HFF-Myc (cell line): ENCODE data around the gene PDXDC1.
"Not testable (repeated sequence)": the region's sequence is repeated elsewhere in the genome, so short reads cannot be mapped to it uniquely, and the experiment has no call there.

Source experiments
- DNase-seq: peaks from one replicate; pipeline ENCODE4 v3.0.0-alpha.2; 2011; ENCODE audit warnings: low read depth; ENCODE audit errors: extremely low read depth
- H3K4me3 ChIP-seq: replicated peaks from 2 replicates; pipeline ENCODE4 v1.5.1; 2011; ENCODE audit warnings: low read depth, mild to moderate bottlenecking, control low read depth, low read length
- TF ChIP-seq, protein P1 (sequence below): IDR thresholded peaks from 2 replicates; pipeline ENCODE4 v1.5.1; 2012; ENCODE audit warnings: mild to moderate bottlenecking, low read depth, low read length, control low read depth; ENCODE audit errors: missing control alignments

Gene PDXDC1

DNA sequence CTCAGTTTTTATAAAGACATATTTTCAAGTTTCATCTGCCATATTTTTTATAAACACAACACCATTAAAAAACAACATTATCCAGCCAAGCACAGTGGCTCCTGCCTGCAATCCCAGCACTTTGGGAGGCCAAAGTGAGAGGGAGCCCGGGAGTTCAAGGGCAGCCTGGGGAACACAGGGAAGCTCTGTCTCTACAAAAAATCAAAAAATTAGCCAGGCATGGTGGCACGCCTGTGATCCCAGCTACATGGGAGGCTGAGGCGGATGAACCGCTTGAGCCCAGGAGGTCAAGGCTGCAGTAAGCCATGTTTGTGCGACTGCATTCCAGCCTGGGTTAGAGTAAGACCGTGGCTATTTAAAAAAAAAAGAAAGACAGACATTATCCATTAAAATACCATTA lies 98.3 kb downstream of the PDXDC1 start:
- H3K4me3 ChIP-seq: no peak overlapping the region
- DNase-seq: no peak
- TF ChIP-seq, protein P1, sequence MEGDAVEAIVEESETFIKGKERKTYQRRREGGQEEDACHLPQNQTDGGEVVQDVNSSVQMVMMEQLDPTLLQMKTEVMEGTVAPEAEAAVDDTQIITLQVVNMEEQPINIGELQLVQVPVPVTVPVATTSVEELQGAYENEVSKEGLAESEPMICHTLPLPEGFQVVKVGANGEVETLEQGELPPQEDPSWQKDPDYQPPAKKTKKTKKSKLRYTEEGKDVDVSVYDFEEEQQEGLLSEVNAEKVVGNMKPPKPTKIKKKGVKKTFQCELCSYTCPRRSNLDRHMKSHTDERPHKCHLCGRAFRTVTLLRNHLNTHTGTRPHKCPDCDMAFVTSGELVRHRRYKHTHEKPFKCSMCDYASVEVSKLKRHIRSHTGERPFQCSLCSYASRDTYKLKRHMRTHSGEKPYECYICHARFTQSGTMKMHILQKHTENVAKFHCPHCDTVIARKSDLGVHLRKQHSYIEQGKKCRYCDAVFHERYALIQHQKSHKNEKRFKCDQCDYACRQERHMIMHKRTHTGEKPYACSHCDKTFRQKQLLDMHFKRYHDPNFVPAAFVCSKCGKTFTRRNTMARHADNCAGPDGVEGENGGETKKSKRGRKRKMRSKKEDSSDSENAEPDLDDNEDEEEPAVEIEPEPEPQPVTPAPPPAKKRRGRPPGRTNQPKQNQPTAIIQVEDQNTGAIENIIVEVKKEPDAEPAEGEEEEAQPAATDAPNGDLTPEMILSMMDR: no peak

DNA sequence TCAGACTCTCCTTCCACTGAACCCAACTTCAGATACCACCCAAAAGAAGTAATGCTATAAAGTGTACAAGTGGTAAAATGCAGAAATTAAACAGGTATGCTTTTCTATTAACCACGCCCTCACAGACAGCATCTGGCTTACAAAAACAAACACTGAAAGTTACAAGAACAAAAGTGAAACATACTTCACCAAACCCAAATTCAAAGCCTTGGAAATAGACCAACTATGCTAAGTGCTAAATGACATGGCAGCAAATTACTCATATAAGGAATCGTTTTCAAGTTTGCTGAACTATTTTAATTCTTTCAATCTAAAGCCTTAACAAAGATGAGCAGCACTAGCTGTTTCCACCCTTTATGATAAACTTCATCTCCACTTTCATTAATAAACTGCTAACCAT lies 101.3 kb downstream of the PDXDC1 start:
- DNase-seq, H3K4me3 ChIP-seq: not testable (repeated sequence)

DNA sequence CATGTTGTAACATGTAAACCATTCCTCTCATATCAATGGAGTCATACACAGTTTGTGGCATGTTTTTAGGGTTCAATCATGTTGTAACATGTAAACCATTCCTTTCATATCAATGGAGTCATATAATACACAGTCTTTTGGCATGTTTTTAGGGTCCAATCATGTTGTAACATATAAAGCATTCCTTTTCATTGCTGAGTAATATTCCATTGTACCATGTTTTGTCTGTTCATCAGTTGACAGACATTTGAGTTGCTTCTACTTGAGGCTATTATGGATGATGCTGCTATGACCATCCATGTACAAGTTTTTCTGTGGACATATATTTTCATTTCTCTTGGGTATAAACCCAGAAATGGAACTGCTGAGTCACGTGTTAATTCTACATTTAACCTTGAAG lies 106.1 kb downstream of the PDXDC1 start:
- DNase-seq, H3K4me3 ChIP-seq: not testable (repeated sequence)

DNA sequence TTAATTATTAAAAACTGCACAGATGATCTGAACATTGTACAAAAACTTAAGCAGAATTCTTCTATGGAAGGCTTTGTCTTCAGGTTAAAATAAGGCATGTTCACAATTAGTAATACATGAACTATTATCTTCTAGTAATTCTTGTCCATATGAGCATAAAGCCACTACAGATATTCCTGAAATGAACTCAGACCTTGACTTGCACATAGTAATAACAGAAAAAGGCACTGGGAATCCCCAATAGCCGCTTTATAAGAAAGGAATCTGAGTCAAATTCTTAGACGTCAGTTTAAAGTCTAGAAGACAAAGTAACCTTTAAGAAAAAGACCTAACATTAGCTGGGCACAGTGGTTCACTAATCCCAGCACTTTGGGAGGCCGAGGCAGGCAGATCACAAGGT lies 108.0 kb downstream of the PDXDC1 start:
- DNase-seq, H3K4me3 ChIP-seq: not testable (repeated sequence)

DNA sequence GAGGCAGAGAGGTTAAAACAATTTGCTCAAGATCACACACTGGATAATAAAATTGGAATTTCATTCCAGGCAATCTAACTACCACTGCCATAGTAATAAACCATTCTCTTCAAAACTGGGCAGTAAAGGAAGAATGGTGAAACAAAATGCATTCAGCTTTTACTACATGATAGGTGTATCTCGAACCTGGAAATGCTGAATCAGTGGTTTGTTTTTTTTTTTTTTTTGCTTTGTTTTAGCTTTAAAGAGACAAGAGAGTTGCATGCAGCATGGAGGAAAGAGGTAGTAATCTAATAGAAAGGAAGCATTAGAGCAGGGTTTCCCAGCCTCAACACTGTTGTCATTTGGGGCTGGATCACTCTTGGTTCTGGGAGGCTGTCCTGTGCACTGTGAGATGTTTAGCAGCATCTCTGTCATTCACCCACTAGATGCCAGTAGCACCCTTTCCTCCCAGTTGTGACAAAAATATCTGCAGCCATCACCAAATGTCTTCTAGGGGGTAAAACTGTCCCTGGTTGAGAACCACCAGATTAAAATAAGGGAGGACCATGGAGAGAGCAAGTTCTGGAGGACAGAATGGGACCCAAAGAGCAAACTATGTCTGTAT lies 115.9 kb downstream of the PDXDC1 start:
- not testable (repeated sequence) for H3K4me3 ChIP-seq, DNase-seq

DNA sequence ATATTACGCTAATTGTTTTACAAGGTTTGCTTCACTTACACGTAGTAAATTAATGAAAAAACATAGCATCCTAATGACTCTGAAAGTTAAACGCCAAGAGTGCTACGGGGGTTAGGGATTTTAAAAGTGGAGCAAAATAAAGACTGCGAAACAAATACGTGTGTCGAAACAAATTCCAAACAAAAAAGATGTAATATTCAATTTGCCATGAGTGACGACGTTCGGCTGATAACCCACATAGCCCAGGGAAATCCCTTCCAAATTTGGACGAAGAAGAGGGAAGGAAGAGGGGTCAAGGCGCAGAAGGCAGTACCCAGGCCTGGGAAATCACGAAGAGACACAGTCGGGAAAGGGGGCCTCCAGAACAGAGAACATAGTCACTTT lies 118.7 kb downstream of the PDXDC1 start:
- H3K4me3 ChIP-seq: peak overlapping the region; percentile 67
- not testable (repeated sequence) for DNase-seq

DNA sequence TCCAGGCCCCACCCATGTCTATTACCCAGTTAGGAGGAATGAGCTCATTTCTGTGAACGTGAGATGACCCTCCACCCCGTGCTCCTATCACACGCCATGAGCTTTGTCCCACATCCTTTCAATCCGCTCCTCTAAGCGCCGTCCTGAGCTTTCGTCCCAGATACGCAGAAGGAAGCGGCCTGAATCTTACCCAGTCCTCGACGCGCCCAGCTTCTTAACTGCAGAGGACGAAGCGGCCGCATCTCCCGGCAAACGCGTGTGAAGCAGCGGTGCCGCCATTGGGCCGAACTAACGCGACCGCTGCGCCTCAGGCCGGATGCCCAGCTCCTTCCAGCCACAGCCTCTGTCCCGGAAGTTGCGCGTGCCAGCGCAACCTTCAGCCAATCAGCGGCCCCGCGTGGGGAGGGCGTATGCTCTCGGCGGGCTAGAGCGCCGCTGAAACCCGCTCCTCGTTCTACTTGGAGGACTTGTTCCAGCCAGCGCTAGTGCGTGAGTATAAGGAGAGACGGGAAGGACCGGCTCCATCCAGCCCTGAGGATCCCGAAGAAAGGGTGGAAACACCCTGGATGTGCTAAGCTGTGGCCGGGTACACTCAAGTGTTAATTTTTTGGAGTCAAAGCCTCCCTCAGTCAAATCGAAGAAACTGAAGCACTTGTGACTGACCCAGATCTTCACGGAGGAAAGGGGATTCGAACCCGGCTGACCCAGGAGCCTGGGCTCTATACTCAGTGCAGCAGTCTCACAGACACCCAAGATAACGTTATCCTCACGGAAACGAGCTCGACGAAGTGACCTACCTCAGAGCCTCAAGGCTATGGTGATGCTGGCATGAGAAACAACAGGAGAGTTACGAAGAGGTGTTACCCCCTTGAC lies 119.4 kb downstream of the PDXDC1 start, which contains the start of gene RRN3:
TSS of gene RRN3 (minus strand) at position 318 of the 873 bp plus-strand sequence. CDS start at position 279, 39 bp downstream.
- peak; percentile 80 for DNase-seq
- H3K4me3 ChIP-seq: peak within 1 kb of the TSS; percentile 67

DNA sequence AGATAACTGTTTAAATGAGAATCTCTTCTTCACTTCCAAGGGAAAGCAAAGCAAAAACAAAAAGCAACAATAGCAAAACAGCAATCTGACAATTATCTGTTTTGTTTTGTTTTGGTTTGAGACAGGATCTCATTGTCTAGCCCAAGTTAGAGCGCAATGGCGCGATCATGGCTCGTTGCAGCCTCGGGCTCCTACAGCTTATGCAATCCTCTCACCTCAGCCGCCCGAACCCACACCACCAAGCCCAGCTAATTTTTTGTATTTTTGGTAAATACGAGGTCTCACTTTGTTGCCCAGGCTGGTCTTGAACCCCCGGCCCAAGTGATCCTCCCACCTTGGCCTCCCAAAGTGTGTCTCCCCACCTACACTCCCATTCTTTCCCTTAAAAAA lies 121.8 kb downstream of the PDXDC1 start:
- H3K4me3 ChIP-seq, DNase-seq: not testable (repeated sequence)

DNA sequence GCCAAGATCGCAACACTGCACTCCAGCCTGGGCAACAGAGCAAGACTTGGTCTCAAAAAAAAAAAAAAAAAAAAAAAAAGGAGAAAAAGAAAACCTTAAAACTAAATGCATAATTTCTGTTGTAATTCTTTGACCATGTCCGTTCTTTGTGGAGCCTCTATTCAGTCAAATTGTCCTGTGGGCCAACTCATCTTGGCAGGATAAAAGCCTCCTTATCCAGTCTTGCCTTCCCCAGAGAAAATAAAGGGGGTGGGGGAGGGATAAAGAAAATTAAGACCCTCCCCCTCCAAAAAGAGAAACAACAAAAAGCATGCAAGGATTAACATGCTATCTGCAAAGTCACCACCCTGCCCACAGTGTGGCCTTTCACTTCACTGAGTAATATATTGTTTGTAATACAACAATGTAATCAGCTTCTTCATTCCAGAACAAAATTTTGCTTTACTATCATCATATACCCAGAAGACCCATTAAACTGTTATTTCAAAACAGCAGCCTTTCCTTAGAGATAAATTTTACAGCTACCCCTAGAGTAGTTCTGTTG lies 124.6 kb downstream of the PDXDC1 start:
- DNase-seq, H3K4me3 ChIP-seq: not testable (repeated sequence)

DNA sequence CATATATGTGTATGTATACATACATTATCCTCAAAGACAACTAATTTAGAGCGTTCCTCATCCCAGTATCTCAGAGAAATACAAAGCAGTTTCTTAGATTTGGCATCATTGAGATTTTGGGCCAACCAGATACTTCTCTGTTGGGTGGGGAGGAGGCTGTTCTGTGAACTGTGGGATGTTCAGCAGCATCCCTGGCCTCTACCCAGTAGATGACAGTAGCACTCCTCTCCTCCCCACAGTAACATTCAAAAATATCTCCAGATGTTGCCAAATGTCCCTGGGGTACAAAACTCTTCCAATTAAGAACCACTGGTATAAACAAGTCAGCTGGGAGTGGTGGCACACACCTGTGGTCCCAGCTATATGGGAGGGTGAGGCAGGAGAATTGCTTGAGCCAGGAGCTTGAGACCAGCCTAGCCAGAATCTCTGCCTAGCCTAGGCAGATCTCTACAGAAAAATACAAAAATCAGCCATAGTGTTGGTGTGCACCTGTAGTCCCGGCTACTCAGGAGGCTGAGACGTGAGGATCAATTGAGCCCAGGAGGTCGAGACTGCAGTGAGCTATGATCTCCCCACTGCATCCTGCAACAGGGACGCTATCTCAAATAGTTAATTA lies 125.7 kb downstream of the PDXDC1 start:
- DNase-seq: not testable (repeated sequence)

DNA sequence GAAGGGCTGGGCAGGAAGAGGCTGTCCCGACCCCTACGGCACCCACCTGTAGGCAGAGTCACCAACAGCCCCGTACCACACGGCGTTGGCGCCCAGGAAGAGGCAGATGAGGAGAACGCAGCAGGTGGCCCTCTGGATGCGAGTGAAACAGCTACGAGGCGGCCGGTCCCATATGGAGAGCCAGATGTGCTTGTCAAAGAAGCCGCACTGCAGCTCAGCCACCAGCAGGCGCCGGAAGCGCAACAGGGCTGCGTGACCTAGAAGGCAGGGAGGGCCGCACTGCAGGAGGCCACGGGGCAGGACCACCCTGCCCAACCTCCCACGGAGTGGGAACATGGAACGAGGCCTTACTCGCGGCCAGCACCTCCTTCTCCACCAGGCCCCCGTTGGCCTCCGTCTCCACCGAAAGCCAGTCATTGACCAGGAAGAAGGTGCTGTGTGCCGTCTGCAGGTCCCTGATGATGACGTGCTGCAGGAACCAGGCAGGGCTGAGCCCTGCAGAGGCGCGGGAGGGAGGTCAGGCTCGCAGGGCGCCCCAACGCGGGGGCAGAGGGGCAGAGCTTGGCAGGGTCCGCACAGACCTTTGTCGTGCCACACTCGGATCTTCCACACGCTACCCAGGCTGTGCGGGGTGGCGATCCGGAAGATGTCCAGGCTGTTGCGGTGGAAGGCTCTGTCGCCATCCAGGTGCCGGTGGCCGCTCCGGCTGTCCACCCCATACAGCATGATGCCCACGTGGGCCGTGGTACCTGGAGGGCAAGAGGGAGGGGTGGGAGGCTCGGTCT lies 153.0 kb downstream of the PDXDC1 start:
- DNase-seq, H3K4me3 ChIP-seq: not testable (repeated sequence)

More for the DNA sequence above, 125.7 kb downstream of the PDXDC1 start:
- not testable (repeated sequence) for H3K4me3 ChIP-seq

DNA sequence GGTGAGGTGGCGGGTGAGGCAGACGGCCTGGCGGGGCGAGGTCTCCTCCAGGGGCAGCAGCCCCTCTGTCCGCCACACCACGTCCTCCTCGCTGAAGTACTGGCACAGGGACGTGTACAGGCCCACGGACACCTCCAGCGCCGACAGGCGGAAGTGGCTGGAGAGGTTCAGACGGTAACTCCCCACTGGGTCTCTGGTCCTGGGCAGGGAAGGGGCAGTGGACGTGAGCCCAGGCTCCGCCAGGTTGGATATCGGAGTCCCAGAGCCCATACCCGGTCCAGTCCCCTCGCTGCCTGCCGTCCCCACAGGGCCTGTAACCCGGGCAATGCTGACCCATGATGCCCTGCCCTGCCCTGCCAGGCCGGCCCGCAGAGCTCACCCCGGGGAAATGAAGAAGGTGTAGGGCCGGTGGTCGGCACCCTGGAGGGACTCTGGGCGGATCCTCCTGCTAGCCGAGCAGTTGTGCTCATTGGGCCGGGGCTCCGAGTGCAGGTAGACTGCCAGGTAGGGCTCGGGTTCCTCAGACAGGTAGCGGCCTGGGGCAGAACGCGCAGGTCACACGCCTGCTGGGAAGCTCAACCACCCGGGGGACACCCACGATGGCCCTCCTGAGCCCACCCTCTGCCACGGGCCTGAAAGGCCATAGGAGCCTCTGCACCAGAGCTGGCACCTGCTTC lies 155.6 kb downstream of the PDXDC1 start:
- DNase-seq, H3K4me3 ChIP-seq: not testable (repeated sequence)

DNA sequence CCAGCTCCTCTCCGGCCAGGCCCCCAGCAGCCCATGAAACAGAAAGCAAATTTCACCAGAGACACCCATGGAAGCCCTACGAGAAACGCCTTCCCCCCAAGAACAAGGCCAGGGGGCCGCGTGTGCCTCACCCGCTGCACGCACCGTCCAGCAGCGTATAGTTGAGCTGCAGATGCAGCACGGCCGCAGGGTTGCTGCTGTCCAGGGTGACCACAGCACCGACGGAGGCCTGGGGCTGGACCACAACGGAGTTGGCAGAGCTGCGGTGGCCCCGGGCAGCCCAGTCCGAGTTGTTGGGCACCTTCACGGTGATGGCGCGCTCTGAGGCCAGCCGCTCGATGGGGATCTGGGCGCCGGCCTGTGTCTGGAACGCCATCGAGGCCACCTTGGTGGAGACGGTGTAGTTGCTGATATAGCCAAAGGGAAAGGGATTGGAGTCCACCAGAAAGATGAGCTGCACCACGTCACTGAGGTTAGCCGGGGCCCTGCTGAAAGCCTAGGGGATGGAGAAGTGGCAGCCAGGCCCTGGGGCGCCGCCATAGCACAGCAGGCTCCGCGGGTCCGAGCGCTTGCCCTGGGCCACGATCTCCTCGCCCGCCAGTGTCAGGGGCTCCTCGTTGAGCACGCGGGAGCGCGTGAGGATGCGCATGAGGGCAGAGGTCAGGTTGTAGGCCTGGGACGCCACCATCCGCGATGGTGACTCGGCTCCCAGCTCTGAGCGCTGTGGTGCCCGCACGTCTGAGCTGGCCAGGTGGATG lies 156.3 kb downstream of the PDXDC1 start:
- not testable (repeated sequence) for H3K4me3 ChIP-seq, DNase-seq

DNA sequence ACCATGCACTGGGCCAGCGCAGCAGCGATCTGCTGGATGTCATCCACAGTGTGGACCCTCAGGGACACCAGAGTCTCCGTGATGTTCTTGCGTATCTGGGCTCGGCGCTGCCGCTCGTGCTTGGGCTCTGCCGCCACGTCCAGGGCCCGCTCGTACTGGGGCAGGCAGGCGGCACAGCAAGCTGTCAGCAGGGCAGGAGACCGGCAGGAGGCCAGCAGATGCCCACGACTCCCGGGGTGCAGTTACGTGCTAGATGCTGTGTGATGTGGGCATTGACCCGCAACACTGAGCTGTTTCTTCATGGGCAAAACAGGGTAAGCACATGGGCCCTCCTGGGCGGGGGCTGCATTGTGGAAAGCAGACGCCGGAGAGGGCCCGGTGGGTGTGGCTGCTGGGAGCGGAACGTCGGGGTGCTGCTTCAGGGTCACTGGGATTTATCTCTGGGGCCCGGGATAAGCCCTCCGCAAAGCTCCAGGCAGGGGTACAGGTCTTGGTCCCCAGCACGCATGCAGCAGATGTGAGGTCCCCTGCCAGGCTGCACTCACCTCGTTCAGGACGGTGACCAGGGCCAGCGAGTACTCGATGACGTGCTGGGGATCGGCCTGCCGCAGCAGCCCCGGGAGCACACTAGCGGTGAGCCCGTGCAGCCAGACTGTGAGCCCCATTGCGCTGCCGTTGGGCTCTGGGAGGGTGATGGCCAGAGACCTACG lies 158.0 kb downstream of the PDXDC1 start:
- DNase-seq, H3K4me3 ChIP-seq: not testable (repeated sequence)

DNA sequence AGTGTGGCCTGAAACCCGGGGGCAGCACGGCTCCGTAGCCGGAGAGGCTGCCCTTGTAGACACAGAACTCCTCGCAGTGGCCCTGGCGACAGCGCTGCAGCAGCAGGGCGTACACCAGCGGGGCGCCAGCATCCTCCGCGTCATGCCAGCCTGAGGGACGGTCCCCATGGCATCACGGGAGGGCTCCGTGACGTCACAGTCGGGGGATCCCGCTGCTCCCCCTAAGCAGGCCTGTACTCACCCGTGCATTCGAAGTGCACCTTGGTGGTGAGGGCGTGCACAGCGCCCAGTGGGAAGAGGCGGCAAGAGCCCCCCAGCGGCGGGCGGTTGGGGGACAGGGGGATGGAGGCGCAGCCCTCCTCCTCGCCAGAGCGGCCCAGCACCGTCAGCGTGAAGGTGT lies 158.7 kb downstream of the PDXDC1 start:
- not testable (repeated sequence) for DNase-seq, H3K4me3 ChIP-seq
